GM19240 (cell line): ENCODE results near the gene LRRC10.

Experiments used
- DNase-seq: peaks from one replicate; pipeline ENCODE4 v3.0.0; 2011; ENCODE audit warnings: low spot score; ENCODE audit not compliant: insufficient read length

The LRRC10 gene

GRCh38 chr12:69570000-69570516 lies 40.6 kb downstream of the LRRC10 start:
- no peak for DNase-seq

GRCh38 chr12:69569236-69569635 lies 41.5 kb downstream of the LRRC10 start:
- no peak for DNase-seq

- no peak for DNase-seq
These were observed 44.1 kb downstream of the LRRC10 start for GRCh38 chr12:69566603-69567002.

GRCh38 chr12:69563166-69563762 lies 47.4 kb downstream of the LRRC10 start:
- DNase-seq, result no peak
